Measurements from ENCODE around the gene NKAIN1. TPM values are rescaled to one million over a fixed set of nuclear protein-coding genes. Genes with fewer than 3 reads are reported as not detected.

NKAIN1 gene
- polyA plus RNA-seq, 1 donor from 2014 or later, result 33.4 TPM

DNA sequence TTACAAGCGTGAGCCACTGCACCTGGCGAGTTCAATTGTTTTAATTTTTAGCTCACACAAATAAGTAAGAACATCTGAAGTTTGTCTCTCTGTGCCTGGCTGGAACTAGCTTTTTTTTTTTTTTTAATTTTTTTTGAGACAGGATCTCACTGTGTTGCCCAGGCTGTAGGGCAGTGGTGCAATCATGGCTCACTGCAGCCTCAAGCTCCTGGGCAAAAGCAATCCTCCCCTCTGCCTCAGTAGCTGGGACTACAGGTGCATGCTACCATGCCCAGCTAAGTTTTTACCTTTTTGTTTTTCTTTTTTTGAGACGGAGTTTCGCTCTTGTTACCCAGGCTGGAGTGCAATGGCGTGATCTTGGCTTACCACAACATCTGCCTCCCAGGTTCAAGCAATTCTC lies 7.9 kb downstream of the NKAIN1 start:
- no peaks in the 10 kb centered on the region for H3K9me3 ChIP-seq (ENCODE audit: low read length)
- H3K9me2 ChIP-seq (ENCODE audit: insufficient read depth, low read length), result no peaks in the 10 kb centered on the region
- H3K4me2 ChIP-seq (ENCODE audit: low read length), result no peak overlapping the region
- no peaks in the 10 kb centered on the region for H3K36me3 ChIP-seq (ENCODE audit: insufficient read depth, low read length)
- peaks cover 53% of the 10 kb centered on the region for H3K79me2 ChIP-seq (replicated peaks; ENCODE audit: insufficient read depth, low read length)
- H3F3A ChIP-seq (ENCODE audit: insufficient read depth, low read length, poor library complexity, severe bottlenecking), result no peaks in the 10 kb centered on the region
- H3K9ac ChIP-seq (ENCODE audit: low read length), result no peak overlapping the region
- H3K27me3 ChIP-seq (ENCODE audit: insufficient read depth, low read depth, low read length), result no peaks in the 10 kb centered on the region
- no peak overlapping the region for H3K4me3 ChIP-seq (ENCODE audit: low read length)
- no peak overlapping the region for H3K27ac ChIP-seq (ENCODE audit: low read length)
- no peaks in the 10 kb centered on the region for H4K20me1 ChIP-seq (ENCODE audit: insufficient read depth)
- TF ChIP-seq, protein P1, sequence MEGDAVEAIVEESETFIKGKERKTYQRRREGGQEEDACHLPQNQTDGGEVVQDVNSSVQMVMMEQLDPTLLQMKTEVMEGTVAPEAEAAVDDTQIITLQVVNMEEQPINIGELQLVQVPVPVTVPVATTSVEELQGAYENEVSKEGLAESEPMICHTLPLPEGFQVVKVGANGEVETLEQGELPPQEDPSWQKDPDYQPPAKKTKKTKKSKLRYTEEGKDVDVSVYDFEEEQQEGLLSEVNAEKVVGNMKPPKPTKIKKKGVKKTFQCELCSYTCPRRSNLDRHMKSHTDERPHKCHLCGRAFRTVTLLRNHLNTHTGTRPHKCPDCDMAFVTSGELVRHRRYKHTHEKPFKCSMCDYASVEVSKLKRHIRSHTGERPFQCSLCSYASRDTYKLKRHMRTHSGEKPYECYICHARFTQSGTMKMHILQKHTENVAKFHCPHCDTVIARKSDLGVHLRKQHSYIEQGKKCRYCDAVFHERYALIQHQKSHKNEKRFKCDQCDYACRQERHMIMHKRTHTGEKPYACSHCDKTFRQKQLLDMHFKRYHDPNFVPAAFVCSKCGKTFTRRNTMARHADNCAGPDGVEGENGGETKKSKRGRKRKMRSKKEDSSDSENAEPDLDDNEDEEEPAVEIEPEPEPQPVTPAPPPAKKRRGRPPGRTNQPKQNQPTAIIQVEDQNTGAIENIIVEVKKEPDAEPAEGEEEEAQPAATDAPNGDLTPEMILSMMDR (IDR thresholded peaks at IDR 0.05; ENCODE audit: poor library complexity, severe bottlenecking), result no peak
- no peak for TF ChIP-seq RAD21 (conservative IDR thresholded peaks at IDR 0.05)
- no peak for TF ChIP-seq MXI1 (conservative IDR thresholded peaks at IDR 0.05; ENCODE audit: poor library complexity, severe bottlenecking)
- TF ChIP-seq EP300 (conservative IDR thresholded peaks at IDR 0.05; ENCODE audit: poor library complexity, severe bottlenecking), result no peak
- TF ChIP-seq POLR2AphosphoS5 (IDR thresholded peaks at IDR 0.05), result no peak
- TF ChIP-seq SMC3 (conservative IDR thresholded peaks at IDR 0.05; ENCODE audit: poor library complexity), result no peak
- no peak for TF ChIP-seq EZH2 (IDR thresholded peaks at IDR 0.05; ENCODE audit: borderline replicate concordance, insufficient read depth, low read length, poor library complexity, severe bottlenecking)
- TF ChIP-seq, protein P2, sequence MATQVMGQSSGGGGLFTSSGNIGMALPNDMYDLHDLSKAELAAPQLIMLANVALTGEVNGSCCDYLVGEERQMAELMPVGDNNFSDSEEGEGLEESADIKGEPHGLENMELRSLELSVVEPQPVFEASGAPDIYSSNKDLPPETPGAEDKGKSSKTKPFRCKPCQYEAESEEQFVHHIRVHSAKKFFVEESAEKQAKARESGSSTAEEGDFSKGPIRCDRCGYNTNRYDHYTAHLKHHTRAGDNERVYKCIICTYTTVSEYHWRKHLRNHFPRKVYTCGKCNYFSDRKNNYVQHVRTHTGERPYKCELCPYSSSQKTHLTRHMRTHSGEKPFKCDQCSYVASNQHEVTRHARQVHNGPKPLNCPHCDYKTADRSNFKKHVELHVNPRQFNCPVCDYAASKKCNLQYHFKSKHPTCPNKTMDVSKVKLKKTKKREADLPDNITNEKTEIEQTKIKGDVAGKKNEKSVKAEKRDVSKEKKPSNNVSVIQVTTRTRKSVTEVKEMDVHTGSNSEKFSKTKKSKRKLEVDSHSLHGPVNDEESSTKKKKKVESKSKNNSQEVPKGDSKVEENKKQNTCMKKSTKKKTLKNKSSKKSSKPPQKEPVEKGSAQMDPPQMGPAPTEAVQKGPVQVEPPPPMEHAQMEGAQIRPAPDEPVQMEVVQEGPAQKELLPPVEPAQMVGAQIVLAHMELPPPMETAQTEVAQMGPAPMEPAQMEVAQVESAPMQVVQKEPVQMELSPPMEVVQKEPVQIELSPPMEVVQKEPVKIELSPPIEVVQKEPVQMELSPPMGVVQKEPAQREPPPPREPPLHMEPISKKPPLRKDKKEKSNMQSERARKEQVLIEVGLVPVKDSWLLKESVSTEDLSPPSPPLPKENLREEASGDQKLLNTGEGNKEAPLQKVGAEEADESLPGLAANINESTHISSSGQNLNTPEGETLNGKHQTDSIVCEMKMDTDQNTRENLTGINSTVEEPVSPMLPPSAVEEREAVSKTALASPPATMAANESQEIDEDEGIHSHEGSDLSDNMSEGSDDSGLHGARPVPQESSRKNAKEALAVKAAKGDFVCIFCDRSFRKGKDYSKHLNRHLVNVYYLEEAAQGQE (IDR thresholded peaks at IDR 0.05; ENCODE audit: borderline replicate concordance), result no peak
- TF ChIP-seq TAF1 (IDR thresholded peaks at IDR 0.05; ENCODE audit: low read depth), result no peak
- no peak overlapping the region for H2AFZ ChIP-seq (ENCODE audit: low read depth, low read length)

DNA sequence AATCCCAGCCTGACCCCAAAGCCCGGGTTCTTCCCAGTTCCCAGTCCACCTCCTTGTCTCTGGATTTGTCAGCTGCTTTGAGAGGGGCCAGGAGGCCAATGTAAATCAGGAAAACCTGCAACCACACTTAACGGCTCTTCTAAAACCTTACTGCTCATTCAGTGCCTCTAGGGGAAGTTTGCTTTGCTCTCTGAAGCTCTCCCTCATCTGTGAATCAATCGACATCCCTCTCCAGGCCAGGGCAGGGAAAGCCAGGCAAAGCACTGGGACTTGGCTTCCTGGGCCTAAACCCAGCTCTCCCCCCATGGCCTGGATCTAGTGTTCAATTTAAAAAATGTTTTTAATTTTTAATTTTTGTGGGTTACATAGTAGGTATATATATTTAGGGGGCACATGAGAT lies 9.3 kb downstream of the NKAIN1 start:
- Histone ChIP-seq H3F3A (ENCODE audit: insufficient read depth, low read length, poor library complexity, severe bottlenecking) (no peaks in the 10 kb centered on the region), H3K27ac (ENCODE audit: low read length) (no peak overlapping the region), H3K27me3 (ENCODE audit: insufficient read depth, low read depth, low read length) (no peaks in the 10 kb centered on the region), H3K79me2 (replicated peaks; ENCODE audit: insufficient read depth, low read length) (peaks cover 53% of the 10 kb centered on the region), H3K36me3 (ENCODE audit: insufficient read depth, low read length) (no peaks in the 10 kb centered on the region), H3K4me2 (ENCODE audit: low read length) (no peak overlapping the region), H2AFZ (ENCODE audit: low read depth, low read length) (no peak overlapping the region), H3K9me3 (ENCODE audit: low read length) (no peaks in the 10 kb centered on the region), H4K20me1 (ENCODE audit: insufficient read depth) (no peaks in the 10 kb centered on the region), H3K9ac (ENCODE audit: low read length) (no peak overlapping the region), H3K9me2 (ENCODE audit: insufficient read depth, low read length) (no peaks in the 10 kb centered on the region), H3K4me3 (ENCODE audit: low read length) (no peak overlapping the region)
- TF ChIP-seq MXI1 (conservative IDR thresholded peaks at IDR 0.05; ENCODE audit: poor library complexity, severe bottlenecking), result no peak

DNA sequence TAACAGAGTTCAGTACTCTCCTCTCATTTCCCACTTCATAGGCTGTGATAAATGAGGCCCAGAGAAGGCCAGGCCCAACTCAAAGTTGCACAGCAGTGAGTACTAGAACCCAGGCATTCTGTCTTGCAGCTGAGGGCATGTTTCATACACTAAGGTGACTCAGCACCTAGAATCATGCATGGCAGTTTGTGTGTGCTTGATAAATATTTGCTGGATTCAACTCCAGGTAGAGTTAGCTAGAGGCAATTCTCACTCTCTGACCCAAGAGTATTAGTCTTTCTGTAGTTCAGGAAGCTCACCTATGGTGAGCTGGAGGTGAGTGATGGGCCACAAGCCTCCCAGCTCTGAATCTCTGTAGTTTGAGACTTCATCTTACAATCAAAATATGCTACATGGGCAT lies 10.7 kb downstream of the NKAIN1 start:
- no peaks in the 10 kb centered on the region for H3K9me3 ChIP-seq (ENCODE audit: low read length)
- no peak overlapping the region for H2AFZ ChIP-seq (ENCODE audit: low read depth, low read length)
- TF ChIP-seq RAD21 (conservative IDR thresholded peaks at IDR 0.05) (no peak), EP300 (conservative IDR thresholded peaks at IDR 0.05; ENCODE audit: poor library complexity, severe bottlenecking) (no peak), SMC3 (conservative IDR thresholded peaks at IDR 0.05; ENCODE audit: poor library complexity) (no peak), POLR2AphosphoS5 (IDR thresholded peaks at IDR 0.05) (no peak), TAF1 (IDR thresholded peaks at IDR 0.05; ENCODE audit: low read depth) (no peak), MXI1 (conservative IDR thresholded peaks at IDR 0.05; ENCODE audit: poor library complexity, severe bottlenecking) (no peak), EZH2 (IDR thresholded peaks at IDR 0.05; ENCODE audit: borderline replicate concordance, insufficient read depth, low read length, poor library complexity, severe bottlenecking) (no peak)
- TF ChIP-seq, protein P2 (IDR thresholded peaks at IDR 0.05; ENCODE audit: borderline replicate concordance), result no peak
- H4K20me1 ChIP-seq (ENCODE audit: insufficient read depth), result no peaks in the 10 kb centered on the region
- H3K27me3 ChIP-seq (ENCODE audit: insufficient read depth, low read depth, low read length), result no peaks in the 10 kb centered on the region
- no peaks in the 10 kb centered on the region for H3K9me2 ChIP-seq (ENCODE audit: insufficient read depth, low read length)
- H3K9ac ChIP-seq (ENCODE audit: low read length), result no peak overlapping the region
- no peak overlapping the region for H3K4me3 ChIP-seq (ENCODE audit: low read length)
- H3K36me3 ChIP-seq (ENCODE audit: insufficient read depth, low read length), result no peaks in the 10 kb centered on the region
- H3K27ac ChIP-seq (ENCODE audit: low read length), result no peak overlapping the region
- peaks cover 41% of the 10 kb centered on the region for H3K79me2 ChIP-seq (replicated peaks; ENCODE audit: insufficient read depth, low read length)
- no peaks in the 10 kb centered on the region for H3F3A ChIP-seq (ENCODE audit: insufficient read depth, low read length, poor library complexity, severe bottlenecking)
- no peak overlapping the region for H3K4me2 ChIP-seq (ENCODE audit: low read length)

Data from neural cell (in vitro differentiated cells).